SHP77 (cell line): ENCODE results near the gene SH2D6.
"Not testable (repeated sequence)": the region's sequence is repeated elsewhere in the genome, so short reads cannot be mapped to it uniquely, and the experiment has no call there.

Experiments used
- DNase-seq, 2 experiments: peaks; one replicate each; lab custom pipeline; 2025; lab: John Stamatoyannopoulos, UW

Gene SH2D6

GRCh38 chr2:85418132-85419008, at the start of gene SH2D6:
Gene SH2D6, plus strand, starts transcription at chr2:85418714. Its CDS starts 10,752 bp downstream, at chr2:85429466.
- peak; percentile 61 to 91 for DNase-seq

GRCh38 chr2:85368921-85369320, 49.6 kb upstream of the SH2D6 start:
- DNase-seq, result no peak

- DNase-seq, result no peak
These were observed 49.0 kb upstream of the SH2D6 start for GRCh38 chr2:85369500-85369899.

DNA sequence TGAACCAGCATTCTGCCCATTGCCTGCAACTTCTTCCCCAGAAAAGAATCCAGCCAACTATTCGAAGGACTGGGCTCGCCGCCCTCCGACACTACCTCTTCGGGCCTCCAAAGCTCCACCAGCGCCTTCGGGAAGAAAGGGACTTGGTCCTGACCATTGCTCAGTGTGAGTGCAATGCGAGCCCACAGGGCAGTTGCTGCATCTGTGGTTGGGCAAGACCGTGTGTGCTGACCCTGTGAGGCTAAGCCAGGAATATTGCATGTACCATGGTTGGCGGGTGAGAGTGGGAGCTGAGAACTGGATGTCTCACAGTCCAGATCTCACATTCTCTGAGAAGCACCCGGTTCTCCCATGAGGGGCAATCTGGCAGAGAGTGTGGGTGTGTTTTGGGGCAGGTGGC, 47.5 kb upstream of the SH2D6 start:
- DNase-seq, result no peak

GRCh38 chr2:85376291-85377065, 42.0 kb upstream of the SH2D6 start:
- DNase-seq, result no peak

DNA sequence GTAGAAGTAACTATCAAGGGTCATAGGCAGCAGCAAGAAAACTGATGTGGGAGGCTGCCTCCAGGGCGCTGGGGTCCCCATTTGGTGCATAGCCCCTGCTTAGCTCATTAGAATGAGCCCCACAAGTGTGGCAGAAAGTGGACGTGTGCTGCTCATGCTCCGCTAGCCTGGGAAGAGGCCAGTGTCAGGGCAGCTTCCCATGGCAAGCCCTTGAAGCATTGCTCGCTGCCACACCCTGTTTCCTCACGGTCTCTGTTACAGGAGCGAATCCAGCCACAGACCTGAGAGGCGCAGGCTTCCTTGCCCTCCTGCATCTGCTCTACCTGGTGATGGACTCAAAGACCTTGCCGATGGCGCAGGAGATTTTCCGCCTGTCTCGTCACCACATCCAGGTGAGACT, 41.4 kb upstream of the SH2D6 start:
- no peak for DNase-seq

DNA sequence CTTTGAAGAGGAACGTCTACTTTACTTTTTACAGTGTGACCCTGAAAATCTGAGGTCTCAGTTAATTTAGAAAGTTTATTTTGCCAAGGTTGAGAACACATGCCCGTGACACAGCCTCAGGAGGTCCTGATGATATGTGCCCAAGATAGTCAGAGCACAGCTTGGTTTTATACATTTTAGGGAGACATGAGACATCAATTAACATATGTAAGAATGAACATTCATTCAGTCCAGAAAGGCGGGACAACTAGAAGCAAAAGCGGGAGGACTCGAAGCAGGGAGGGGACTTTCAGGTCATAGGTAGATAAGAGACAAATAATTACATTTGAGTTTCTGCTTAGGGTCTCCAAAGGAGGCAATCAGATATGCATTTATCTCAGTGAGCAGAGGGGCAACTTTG, 40.3 kb upstream of the SH2D6 start:
- DNase-seq, result no peak

DNA sequence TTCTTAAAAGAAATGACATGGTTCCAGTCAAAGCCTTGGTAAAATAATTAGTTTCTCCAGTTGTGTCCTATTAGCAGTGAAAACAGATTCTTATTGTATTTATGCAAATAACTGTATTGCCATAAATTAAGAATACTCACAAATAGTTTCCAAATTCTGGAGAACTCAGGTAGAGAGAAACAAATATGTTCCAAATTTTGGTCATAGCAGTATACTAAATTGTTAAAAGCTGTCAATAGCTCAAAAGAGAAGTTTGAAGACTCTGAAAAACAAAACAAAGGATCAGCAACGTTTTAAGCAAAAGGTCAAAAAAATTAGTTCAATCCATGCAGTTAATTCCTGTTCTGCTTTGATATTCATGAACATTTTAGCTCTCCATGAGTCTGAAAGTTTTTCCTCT, 38.5 kb upstream of the SH2D6 start:
- no peak for DNase-seq

DNA sequence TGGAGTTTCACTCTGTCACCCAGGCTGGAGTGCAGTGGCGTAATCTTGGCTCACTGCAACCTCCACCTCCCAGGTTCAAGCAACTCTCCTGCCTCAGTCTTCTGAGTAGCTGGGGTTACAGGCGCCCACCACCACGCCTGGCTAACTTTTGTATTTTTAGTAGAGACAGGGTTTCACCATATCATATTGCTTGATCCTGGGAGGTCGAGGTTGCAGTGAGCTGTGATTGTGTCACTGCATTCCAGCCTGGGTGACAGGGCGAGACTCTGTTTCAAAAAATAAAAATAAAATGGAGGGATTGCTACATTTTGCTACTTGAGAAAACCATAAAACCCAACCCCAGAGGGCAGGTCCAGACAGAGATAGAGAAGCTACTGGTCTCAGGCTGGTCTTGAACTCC, 35.4 kb upstream of the SH2D6 start:
- DNase-seq, result not testable (repeated sequence)

DNA sequence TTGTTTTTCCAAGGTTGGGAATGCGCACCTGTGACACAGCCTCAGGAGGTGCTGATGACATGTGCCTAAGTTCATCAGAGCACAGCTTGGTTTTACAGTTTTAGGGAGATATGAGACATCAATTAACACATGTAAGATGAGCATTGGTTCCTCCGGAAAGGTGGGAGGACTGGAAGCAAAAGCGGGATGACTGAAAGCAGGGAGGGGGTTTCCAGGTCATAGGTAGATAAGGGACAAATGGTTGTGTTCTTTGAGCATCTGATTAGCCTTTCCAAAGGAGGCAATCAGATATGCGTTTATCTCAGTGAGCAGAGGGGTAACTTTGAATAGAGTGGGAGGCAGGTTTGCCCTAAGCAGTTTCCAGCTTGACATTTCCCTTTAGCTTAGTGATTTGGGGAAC, 34.7 kb upstream of the SH2D6 start:
- DNase-seq, result no peak

DNA sequence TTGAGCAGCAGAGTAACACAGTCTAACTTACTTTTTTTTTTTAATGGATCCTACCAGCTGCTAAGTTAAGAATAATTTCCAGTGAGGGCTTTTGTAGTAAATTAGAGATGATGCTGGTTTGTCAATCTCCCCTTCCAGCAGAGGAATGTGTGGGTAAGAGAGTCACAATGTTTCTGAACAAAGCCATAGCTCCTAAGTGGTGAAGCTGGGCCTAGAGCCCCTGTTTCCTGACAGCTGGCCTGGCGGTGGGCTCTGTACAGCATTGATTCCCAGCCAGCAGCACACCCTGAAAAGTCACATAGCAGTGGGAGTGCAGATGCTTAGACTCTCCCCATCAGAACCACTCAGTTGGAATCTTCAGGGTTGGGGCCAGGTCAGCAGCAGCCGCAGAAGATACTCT, 32.8 kb upstream of the SH2D6 start:
- no peak for DNase-seq

DNA sequence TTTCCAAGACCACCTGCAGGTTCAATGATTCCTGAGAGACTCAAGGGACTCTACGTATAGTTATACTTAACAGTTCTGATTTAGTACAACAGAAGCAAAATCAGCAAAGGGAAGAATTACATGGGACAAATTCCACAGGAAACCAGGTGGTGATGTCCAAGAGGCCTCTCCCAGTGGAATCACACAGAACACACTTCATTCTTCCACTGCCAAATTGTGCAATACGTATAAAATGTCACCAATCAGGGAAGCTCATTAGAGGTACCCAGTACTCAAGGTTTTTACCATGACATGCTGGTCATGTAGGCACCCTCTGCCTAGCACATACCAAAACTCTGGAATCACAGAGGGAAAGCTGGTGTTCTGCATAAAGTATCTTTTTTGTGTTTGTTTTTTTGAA, 30.8 kb upstream of the SH2D6 start:
- DNase-seq, result no peak

DNA sequence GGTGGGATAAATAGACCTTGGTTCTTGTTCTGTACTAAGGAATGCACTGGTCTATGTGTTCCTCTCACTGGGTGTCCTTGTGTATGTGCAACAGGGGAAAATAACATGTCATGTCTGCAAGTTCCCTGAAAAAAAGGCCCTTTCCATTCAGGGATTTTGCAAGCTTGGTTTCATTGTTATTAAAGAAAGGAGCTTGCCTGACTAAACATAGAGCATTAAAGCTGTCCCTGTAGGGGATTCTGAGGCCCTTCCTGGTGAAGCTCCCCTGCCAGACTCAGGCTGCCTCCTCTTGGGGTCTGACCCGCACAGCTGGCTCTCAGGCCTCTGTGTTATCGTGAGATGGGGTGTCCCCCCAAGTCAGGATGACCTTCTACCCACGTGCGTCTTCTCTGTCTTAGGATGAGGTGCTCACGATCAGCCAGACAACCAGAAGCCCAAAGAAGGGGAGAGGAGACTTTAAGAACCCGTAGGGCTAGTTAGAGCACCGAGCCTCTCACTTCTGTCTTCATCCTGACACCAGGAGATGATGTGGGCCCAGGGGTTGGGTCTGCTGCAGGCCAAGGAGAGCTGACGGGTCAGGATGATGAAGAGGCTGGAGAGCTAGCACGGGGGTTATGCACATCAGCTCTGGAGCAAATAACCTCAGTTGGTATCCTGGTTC, 29.5 kb upstream of the SH2D6 start:
- no peak for DNase-seq

DNA sequence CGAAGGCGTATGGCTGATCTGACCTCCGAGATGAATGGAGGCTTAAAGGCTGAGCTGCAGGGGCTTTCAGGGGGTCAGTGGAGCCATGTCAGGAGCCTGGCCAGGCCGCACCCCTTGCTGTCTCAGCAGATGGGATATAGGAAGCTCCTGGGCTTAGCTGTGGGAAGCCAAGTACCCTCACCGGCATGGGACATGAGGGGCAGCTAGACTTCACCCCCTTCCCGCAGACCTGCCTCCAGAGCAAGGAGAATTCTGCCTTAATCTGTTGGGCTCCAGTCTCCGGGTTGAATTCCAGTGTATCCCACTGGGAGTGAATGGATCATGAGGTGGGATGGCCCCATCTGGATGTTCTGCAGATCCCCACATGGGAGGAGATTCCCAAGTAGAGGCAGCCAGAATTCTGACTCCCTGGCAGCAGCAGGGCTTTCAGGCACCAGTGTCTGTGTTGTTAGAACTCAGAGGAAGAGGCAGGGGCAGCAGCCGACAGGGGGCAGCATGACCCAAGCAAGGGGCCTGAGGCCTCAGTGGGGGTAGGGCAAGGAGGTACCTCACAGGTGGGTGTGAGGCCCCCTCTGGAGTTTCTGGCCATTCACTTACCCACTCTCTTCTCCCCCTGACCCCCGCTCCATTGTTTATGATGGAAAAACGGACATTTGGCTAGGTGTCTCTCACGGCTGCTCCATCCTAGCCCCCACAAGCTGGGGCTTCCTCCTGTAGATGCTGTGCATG, 27.4 kb upstream of the SH2D6 start:
- peak in 1 of 2 experiments; percentile 31 for DNase-seq

GRCh38 chr2:85393836-85394235, 24.7 kb upstream of the SH2D6 start:
- DNase-seq, result no peak

GRCh38 chr2:85394261-85394681, 24.2 kb upstream of the SH2D6 start:
- DNase-seq, result peak; percentile 59 to 67

DNA sequence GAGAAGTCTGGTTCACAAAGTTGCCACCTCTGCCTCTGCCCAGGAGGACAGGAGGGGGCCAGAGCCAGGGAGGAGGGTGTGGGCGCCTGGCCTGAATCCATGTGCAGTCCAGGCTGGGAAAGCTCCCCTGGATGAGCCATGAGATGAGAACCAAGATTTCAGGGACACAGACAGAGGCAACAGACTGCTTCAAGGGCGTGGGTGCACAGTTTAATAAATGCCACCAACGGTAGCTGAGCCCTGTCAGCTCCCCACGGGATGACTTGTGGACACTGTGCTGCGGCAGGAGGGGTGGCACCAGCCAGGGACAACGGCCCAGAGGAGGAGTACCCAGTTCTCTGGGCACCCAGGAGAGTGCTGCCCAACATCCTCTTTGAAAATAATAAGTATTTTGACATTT, 23.5 kb upstream of the SH2D6 start:
- no peak for DNase-seq

DNA sequence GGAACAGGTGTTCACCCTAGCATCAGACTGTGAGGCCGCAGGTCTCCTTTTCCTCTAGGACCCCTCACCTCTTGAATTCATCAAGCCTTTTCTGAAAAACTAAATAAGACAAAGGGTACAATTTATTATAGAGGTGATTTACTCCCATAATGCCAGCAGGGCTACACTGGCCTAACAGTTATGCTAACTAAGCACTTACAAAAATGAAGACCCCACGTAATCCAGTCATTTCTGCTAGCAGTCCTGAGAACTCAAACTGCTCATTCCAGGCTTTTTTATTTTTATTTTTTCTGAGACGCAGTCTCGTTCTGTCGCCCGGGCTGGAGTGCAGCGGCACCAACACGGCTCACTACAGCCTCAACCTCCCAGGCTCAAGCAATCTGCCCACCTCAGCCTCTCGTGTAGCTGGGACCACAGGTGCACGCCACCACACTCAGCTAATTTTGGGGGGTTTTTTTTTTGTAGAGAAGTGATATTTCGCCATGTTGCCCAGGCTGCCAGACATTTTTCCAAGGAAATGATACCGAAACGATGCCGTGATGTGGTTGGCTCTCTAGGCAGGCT, 22.5 kb upstream of the SH2D6 start:
- DNase-seq, result no peak

GRCh38 chr2:85396531-85397470, 21.7 kb upstream of the SH2D6 start:
- no peak for DNase-seq

DNA sequence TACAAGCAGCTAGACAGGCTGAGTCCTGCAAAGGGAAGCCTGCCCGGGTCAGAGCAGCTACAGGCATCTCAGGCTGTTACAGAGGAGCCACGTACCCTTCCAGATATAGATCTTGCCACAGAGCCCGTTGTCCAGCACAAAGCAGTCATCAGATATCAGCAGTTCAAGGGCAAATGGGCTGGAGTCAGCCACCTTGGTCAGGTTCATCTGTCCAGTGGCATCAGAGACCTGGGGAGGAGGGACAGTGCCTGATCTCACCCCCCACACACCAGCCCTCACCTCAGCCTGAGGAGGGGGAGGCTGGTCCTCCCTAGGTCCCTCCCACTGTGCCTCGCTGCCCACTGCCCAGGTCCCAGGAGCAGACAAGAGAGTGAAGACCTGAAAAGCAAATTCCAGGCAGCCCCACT, 20.6 kb upstream of the SH2D6 start:
- DNase-seq, result no peak
